ENCODE measurements around the gene RARB.

The RARB gene

DNA sequence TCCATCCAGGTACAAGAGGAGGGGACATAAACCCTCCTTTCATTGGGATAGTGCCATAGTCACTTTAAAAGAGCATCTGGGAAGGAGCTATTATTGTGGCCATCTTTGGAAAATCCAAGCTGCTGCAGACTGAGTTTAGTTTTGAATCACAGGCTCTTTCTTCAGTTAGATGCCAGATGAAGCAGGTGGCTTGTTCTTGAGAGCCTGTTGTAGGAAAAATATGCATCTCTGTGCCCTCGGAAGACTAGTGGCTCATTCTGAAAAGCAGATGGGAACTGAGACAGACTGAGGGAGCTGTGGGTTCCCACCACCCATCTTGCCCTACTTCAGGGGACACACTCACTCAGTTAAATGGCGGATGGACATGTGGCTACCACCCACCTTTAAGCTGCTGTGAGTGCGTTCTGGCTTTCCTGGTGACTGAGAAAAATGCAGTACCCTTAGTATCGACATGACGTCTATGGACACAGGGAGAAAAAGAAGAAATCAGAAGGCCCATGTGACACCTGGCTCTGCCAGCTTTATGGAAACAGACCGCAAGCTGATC is 50.2 kb downstream of the RARB start:
- Histone ChIP-seq H3K9ac (ENCODE audit: low read length) (no peak overlapping the region), H3K36me3 (replicated peaks; ENCODE audit: low read depth, low read length) (no peaks in the 10 kb centered on the region), H3K4me2 (ENCODE audit: low read length) (no peak overlapping the region), H3K27ac (ENCODE audit: low read length) (no peak overlapping the region), H3K4me3 (ENCODE audit: low read length) (no peak overlapping the region), H3K4me1 (ENCODE audit: low read length) (no peaks in the 10 kb centered on the region), H2AFZ (ENCODE audit: low read depth, low read length) (no peak overlapping the region), H3K79me2 (ENCODE audit: low read length) (no peaks in the 10 kb centered on the region), H3K27me3 (ENCODE audit: low read depth, low read length) (no peaks in the 10 kb centered on the region), H3K9me3 (ENCODE audit: insufficient read depth, low read length) (no peaks in the 10 kb centered on the region), H4K20me1 (ENCODE audit: insufficient read depth, low read length) (no peaks in the 10 kb centered on the region)
- no peak for TF ChIP-seq EZH2phosphoT487 (IDR thresholded peaks at IDR 0.05; ENCODE audit: low read depth)
- TF ChIP-seq, protein P1, sequence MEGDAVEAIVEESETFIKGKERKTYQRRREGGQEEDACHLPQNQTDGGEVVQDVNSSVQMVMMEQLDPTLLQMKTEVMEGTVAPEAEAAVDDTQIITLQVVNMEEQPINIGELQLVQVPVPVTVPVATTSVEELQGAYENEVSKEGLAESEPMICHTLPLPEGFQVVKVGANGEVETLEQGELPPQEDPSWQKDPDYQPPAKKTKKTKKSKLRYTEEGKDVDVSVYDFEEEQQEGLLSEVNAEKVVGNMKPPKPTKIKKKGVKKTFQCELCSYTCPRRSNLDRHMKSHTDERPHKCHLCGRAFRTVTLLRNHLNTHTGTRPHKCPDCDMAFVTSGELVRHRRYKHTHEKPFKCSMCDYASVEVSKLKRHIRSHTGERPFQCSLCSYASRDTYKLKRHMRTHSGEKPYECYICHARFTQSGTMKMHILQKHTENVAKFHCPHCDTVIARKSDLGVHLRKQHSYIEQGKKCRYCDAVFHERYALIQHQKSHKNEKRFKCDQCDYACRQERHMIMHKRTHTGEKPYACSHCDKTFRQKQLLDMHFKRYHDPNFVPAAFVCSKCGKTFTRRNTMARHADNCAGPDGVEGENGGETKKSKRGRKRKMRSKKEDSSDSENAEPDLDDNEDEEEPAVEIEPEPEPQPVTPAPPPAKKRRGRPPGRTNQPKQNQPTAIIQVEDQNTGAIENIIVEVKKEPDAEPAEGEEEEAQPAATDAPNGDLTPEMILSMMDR (IDR thresholded peaks at IDR 0.05; ENCODE audit: low read depth, low read length): no peak

DNA sequence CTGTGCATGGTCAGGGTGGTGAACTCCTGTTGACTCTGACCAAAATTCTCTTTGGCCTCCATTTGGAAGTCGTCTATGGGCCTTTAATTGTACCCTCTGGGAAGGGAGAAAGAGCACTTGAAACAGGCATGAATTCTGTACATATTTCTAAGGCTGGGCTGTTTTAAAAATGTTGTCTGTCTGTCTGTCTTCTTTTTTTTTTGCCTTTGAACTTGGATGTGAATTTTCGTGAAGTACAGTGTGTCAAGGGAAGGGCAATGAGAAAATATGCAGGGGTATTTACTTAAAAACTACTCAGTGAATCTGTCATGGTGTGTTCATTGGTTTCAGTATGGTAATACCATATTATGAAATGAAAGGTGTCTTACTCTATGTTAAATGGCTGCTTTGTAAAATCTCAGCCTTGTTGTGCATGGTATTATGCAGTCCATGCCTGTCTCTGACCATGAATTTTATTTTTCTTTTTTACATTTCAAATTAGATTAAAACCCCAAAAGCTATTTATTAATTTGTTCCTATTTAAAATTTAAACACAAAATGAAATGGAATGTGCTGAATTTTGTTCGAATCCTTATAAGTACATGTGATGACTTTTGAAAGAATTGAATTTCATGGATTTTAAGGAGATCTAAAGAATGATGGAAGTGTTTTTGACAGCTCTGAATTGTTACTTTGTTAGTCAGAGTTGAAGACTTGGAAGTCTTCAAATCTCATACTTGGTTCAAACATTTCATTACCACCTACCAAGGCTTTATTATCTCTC is 51.1 kb downstream of the RARB start:
- H3K9me3 ChIP-seq (ENCODE audit: insufficient read depth, low read length): no peaks in the 10 kb centered on the region
- H3K36me3 ChIP-seq (replicated peaks; ENCODE audit: low read depth, low read length): no peaks in the 10 kb centered on the region
- H3K9ac ChIP-seq (ENCODE audit: low read length): no peak overlapping the region
- no peak overlapping the region for H3K4me3 ChIP-seq (ENCODE audit: low read length)
- no peaks in the 10 kb centered on the region for H3K4me1 ChIP-seq (ENCODE audit: low read length)
- no peak overlapping the region for H2AFZ ChIP-seq (ENCODE audit: low read depth, low read length)
- TF ChIP-seq, protein P1 (IDR thresholded peaks at IDR 0.05; ENCODE audit: low read depth, low read length): no peak
- no peak for TF ChIP-seq EZH2phosphoT487 (IDR thresholded peaks at IDR 0.05; ENCODE audit: low read depth)
- no peak overlapping the region for H3K27ac ChIP-seq (ENCODE audit: low read length)
- H3K27me3 ChIP-seq (ENCODE audit: low read depth, low read length): no peaks in the 10 kb centered on the region
- H4K20me1 ChIP-seq (ENCODE audit: insufficient read depth, low read length): no peaks in the 10 kb centered on the region
- H3K79me2 ChIP-seq (ENCODE audit: low read length): no peaks in the 10 kb centered on the region
- no peak overlapping the region for H3K4me2 ChIP-seq (ENCODE audit: low read length)

DNA sequence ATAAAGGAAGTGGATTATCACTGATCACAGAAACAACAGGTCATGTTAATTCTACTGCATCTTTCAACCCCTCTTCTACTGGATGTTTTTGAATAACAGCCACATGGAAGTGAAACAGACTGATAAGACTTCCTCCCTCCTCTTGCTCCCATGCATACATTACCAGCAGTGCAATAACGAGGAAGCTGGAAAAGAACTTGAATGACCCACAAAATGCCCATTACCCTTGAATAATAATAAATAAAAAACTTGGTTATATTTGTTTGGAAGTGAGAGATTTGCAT is 51.6 kb downstream of the RARB start:
- Histone ChIP-seq H3K9ac (ENCODE audit: low read length) (no peak overlapping the region), H3K4me1 (ENCODE audit: low read length) (no peaks in the 10 kb centered on the region)
- TF ChIP-seq, protein P1 (IDR thresholded peaks at IDR 0.05; ENCODE audit: low read depth, low read length): no peak
- TF ChIP-seq EZH2phosphoT487 (IDR thresholded peaks at IDR 0.05; ENCODE audit: low read depth): no peak

DNA sequence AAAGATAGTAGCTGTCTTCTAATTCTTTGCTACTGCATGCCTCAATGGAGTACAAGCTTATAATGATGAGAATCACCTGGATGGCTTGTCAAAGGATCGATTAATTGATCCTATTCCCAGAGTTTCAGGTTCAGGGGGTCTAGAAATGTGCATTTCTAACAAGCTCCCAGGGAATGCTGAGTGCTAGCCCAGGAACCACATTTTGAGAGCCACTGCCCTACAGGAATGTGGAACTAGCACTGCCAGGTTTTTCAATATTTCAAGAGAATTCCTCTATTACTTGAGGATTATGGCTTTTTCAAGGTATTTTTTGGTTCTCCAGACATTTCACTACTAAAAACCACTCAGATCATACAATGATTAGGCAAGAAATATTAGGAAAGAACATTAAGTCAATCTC is 52.7 kb downstream of the RARB start:
- H3K9ac ChIP-seq (ENCODE audit: low read length): no peak overlapping the region
- H2AFZ ChIP-seq (ENCODE audit: low read depth, low read length): no peak overlapping the region
- no peak for TF ChIP-seq EZH2phosphoT487 (IDR thresholded peaks at IDR 0.05; ENCODE audit: low read depth)
- TF ChIP-seq, protein P1 (IDR thresholded peaks at IDR 0.05; ENCODE audit: low read depth, low read length): no peak
- H3K9me3 ChIP-seq (ENCODE audit: insufficient read depth, low read length): no peaks in the 10 kb centered on the region
- no peaks in the 10 kb centered on the region for H3K4me1 ChIP-seq (ENCODE audit: low read length)
- no peaks in the 10 kb centered on the region for H4K20me1 ChIP-seq (ENCODE audit: insufficient read depth, low read length)
- no peaks in the 10 kb centered on the region for H3K79me2 ChIP-seq (ENCODE audit: low read length)
- no peak overlapping the region for H3K4me3 ChIP-seq (ENCODE audit: low read length)
- H3K4me2 ChIP-seq (ENCODE audit: low read length): no peak overlapping the region
- no peaks in the 10 kb centered on the region for H3K27me3 ChIP-seq (ENCODE audit: low read depth, low read length)
- no peaks in the 10 kb centered on the region for H3K36me3 ChIP-seq (replicated peaks; ENCODE audit: low read depth, low read length)
- H3K27ac ChIP-seq (ENCODE audit: low read length): no peak overlapping the region

More for the DNA sequence above, 51.6 kb downstream of the RARB start:
- Histone ChIP-seq H4K20me1 (ENCODE audit: insufficient read depth, low read length) (no peaks in the 10 kb centered on the region), H3K27me3 (ENCODE audit: low read depth, low read length) (no peaks in the 10 kb centered on the region), H3K36me3 (replicated peaks; ENCODE audit: low read depth, low read length) (no peaks in the 10 kb centered on the region), H3K79me2 (ENCODE audit: low read length) (no peaks in the 10 kb centered on the region), H3K27ac (ENCODE audit: low read length) (no peak overlapping the region), H3K9me3 (ENCODE audit: insufficient read depth, low read length) (no peaks in the 10 kb centered on the region), H3K4me2 (ENCODE audit: low read length) (no peak overlapping the region), H2AFZ (ENCODE audit: low read depth, low read length) (no peak overlapping the region), H3K4me3 (ENCODE audit: low read length) (no peak overlapping the region)
